Breast epithelium (tissue), 4 donors: ENCODE data around the gene PCNX2. TPM values are rescaled to one million over a fixed set of nuclear protein-coding genes. Genes with fewer than 3 reads are reported as not detected.

ENCODE experiments used
- DNase-seq, 2 donors: peaks; one replicate each; pipeline ENCODE4 v3.0.0-alpha.2; 2019; ENCODE audit warnings: low spot score in 2 of 2
- H3K27ac ChIP-seq, 2 donors: fragments of 200-600 bp; sonication (generic) in 1 of 2; one replicate each; pipeline ENCODE4 v1.5.1; 2016 to 2019; ENCODE audit warnings: mild to moderate bottlenecking in 1 of 2
- H3K27me3 ChIP-seq, 2 donors: fragments of 200-600 bp; sonication (generic) in 1 of 2; one replicate each; pipeline versions ENCODE4 v1.5.1 to v1.6.0; 2017 to 2019; ENCODE audit warnings: control low read depth in 1 of 2, mild to moderate bottlenecking in 1 of 2
- H3K36me3 ChIP-seq: fragments of 200-600 bp; one replicate; pipeline ENCODE4 v1.5.1; 2019
- H3K4me1 ChIP-seq, 2 donors: fragments of 200-600 bp; sonication (generic); one replicate each; pipeline ENCODE4 v1.5.1; 2016 to 2019; ENCODE audit warnings: control low read depth in 1 of 2
- H3K4me3 ChIP-seq, 3 donors: fragments of 200-600 bp; sonication (generic); 1 replicate in 2 of 3; 2 replicates in 1 of 3; pipeline ENCODE4 v1.5.1; 2016 to 2019; ENCODE audit warnings: mild to moderate bottlenecking in 3 of 3, moderate library complexity in 2 of 3
- H3K9me3 ChIP-seq, 2 donors: fragments of 200-600 bp; sonication (generic) in 1 of 2; one replicate each; pipeline ENCODE4 v1.5.1; 2016 to 2019; ENCODE audit warnings: control low read depth in 1 of 2
- CTCF ChIP-seq, 3 donors: fragments of 450-650 bp; IDR thresholded peaks; one replicate each; pipeline ENCODE4 v1.5.1; 2016 to 2017; ENCODE audit warnings: antibody characterized with exemption in 3 of 3, mild to moderate bottlenecking in 3 of 3, moderate library complexity in 3 of 3
- POLR2A ChIP-seq: fragments of 450-650 bp; IDR thresholded peaks from one replicate; pipeline ENCODE4 v1.6.1; 2016; ENCODE audit warnings: antibody characterized with exemption, mild to moderate bottlenecking, moderate library complexity
- POLR2AphosphoS5 ChIP-seq, 3 donors: sonication (generic); formaldehyde crosslinking; IDR thresholded peaks; one replicate each; pipeline ENCODE4 v1.6.1; 2017; ENCODE audit warnings: antibody characterized with exemption in 3 of 3
- intact Hi-C: fragments of 100-400 bp; cut with DNase I; formaldehyde crosslinking; loops from one replicate; pipeline ENCODE4 v1.15.1; 2023; ENCODE audit warnings: low total_unique reads
- total RNA-seq, 3 donors: library from RNA; depleted of rRNA; stranded (reverse); fragments of >200 nt; gene quantifications; one replicate each; pipeline ENCODE4 v1.1.0, GENCODE V29; 2016

The PCNX2 gene
- total RNA-seq, 3 donors from 2014 or later = 18.7 to 32.6 (median 26.2) TPM

- H3K27ac ChIP-seq = no peak overlapping the region
- no peak for DNase-seq
- no peak overlapping the region for H3K4me3 ChIP-seq
- H3K4me1 ChIP-seq = no peaks in the 10 kb centered on the region
- no peak for TF ChIP-seq POLR2A
- TF ChIP-seq POLR2AphosphoS5 (IDR thresholded peaks at IDR 0.05) = no peak
- TF ChIP-seq CTCF (IDR thresholded peaks at IDR 0.05) = no peak
- H3K27me3 ChIP-seq = no peaks in the 10 kb centered on the region
- intact Hi-C loops = no loop called here
- H3K36me3 ChIP-seq = no peaks in the 10 kb centered on the region
- H3K9me3 ChIP-seq = no peaks in the 10 kb centered on the region
These were observed 168.4 kb downstream of the PCNX2 start for GRCh38 chr1:233127157-233127556.

- Histone ChIP-seq H3K4me1 (no peaks in the 10 kb centered on the region), H3K9me3 (no peaks in the 10 kb centered on the region), H3K36me3 (no peaks in the 10 kb centered on the region), H3K4me3 (no peak overlapping the region), H3K27ac (no peak overlapping the region), H3K27me3 (no peaks in the 10 kb centered on the region)
- no peak for TF ChIP-seq POLR2AphosphoS5 (IDR thresholded peaks at IDR 0.05)
- no peak for TF ChIP-seq CTCF (IDR thresholded peaks at IDR 0.05)
- TF ChIP-seq POLR2A = no peak
- intact Hi-C loops = no loop called here
- DNase-seq = no peak
These were observed 172.7 kb downstream of the PCNX2 start for GRCh38 chr1:233122779-233123178.

- no peak overlapping the region for H3K27ac ChIP-seq
- no peaks in the 10 kb centered on the region for H3K36me3 ChIP-seq
- H3K4me1 ChIP-seq = no peaks in the 10 kb centered on the region
- no peak overlapping the region for H3K4me3 ChIP-seq
- TF ChIP-seq POLR2A (no peak), POLR2AphosphoS5 (IDR thresholded peaks at IDR 0.05) (no peak), CTCF (IDR thresholded peaks at IDR 0.05) (no peak)
- intact Hi-C loops = no loop called here
- H3K9me3 ChIP-seq = no peaks in the 10 kb centered on the region
- no peaks in the 10 kb centered on the region for H3K27me3 ChIP-seq
- no peak for DNase-seq
These were observed 173.5 kb downstream of the PCNX2 start for GRCh38 chr1:233121947-233122559.

GRCh38 chr1:233114860-233115259 is 180.7 kb downstream of the PCNX2 start:
- no peaks in the 10 kb centered on the region for H3K9me3 ChIP-seq
- intact Hi-C loops = no loop called here
- peaks cover 0 to 12% of the 10 kb centered on the region in 2 donors for H3K4me1 ChIP-seq
- H3K27ac ChIP-seq = peak overlapping the region in 1 of 2 donors; percentile 85
- TF ChIP-seq POLR2A (no peak), POLR2AphosphoS5 (IDR thresholded peaks at IDR 0.05) (no peak), CTCF (IDR thresholded peaks at IDR 0.05) (no peak)
- H3K36me3 ChIP-seq = no peaks in the 10 kb centered on the region
- H3K4me3 ChIP-seq = no peak overlapping the region
- H3K27me3 ChIP-seq = no peaks in the 10 kb centered on the region
- no peak for DNase-seq

GRCh38 chr1:233114159-233114558 is 181.4 kb downstream of the PCNX2 start:
- no peaks in the 10 kb centered on the region for H3K27me3 ChIP-seq
- no peaks in the 10 kb centered on the region for H3K9me3 ChIP-seq
- peaks cover 0 to 12% of the 10 kb centered on the region in 2 donors for H3K4me1 ChIP-seq
- H3K36me3 ChIP-seq = no peaks in the 10 kb centered on the region
- peak overlapping the region in 1 of 2 donors; percentile 85 for H3K27ac ChIP-seq
- no peak for TF ChIP-seq POLR2A
- TF ChIP-seq POLR2AphosphoS5 (IDR thresholded peaks at IDR 0.05) = no peak
- no peak for TF ChIP-seq CTCF (IDR thresholded peaks at IDR 0.05)
- intact Hi-C loops = no loop called here
- DNase-seq = no peak
- no peak overlapping the region for H3K4me3 ChIP-seq
